ENCODE measurements around the gene ABCB4.

GRCh38 chr7:87452279-87452678 is 23.2 kb downstream of the ABCB4 start:
- TF ChIP-seq CTCF (conservative IDR thresholded peaks at IDR 0.05; ENCODE audit: low read length), result no peak
- no peak for TF ChIP-seq EZH2phosphoT487 (IDR thresholded peaks at IDR 0.05; ENCODE audit: borderline replicate concordance, low read depth, low read length)
